Dedifferentiated amniotic fluid mesenchymal stem cell (primary cell): ENCODE results near the gene FBXW12.
"Not testable (repeated sequence)": the region's sequence is repeated elsewhere in the genome, so short reads cannot be mapped to it uniquely, and the experiment has no call there.

Experiments
- DNase-seq: peaks from one replicate; pipeline ENCODE4 v3.0.0-alpha.2; 2016; ENCODE audit errors: extremely low spot score

Gene FBXW12

GRCh38 chr3:48372862-48373435 lies 930 bp downstream of the FBXW12 start:
- DNase-seq, result no peak

DNA sequence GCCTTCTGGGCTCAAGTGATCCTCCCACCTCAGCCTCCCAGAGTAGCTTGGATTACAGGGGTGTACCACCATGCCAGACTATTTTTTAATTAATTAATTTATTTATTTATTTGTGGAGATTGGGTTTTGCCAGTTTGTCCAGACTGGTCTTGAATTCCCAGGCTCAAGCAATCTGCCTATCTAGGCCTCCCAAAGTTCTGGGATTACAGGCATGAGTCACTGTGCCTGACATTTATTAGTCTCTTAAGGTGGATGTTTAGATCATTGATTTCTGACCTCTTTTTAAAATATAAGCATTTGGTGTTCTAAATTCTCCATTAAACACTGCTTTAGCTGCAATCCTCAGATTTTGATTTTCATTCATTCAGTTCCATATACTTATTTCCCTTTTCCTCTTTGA lies 15.6 kb downstream of the FBXW12 start:
- no peak for DNase-seq

GRCh38 chr3:48388966-48389365 lies 16.9 kb downstream of the FBXW12 start:
- DNase-seq, result no peak

DNA sequence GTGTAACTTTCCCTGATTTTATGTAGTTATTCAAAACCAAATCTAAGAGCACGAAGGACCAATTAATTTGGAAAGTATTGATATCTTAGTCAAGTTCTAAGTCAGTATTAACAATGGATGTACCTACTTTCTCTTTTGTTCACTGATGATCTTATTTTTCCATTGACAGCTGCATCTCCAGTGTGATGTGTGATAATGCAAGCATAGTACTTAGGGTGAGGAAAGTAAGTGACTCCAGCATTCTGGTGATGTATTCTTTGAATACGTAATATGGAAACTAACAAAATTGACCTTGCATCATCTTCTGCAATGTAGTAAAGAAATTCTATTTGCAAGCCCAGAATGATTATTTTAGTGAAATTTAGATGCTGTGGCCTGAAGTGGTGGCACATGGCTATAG lies 22.4 kb downstream of the FBXW12 start:
- DNase-seq, result no peak

DNA sequence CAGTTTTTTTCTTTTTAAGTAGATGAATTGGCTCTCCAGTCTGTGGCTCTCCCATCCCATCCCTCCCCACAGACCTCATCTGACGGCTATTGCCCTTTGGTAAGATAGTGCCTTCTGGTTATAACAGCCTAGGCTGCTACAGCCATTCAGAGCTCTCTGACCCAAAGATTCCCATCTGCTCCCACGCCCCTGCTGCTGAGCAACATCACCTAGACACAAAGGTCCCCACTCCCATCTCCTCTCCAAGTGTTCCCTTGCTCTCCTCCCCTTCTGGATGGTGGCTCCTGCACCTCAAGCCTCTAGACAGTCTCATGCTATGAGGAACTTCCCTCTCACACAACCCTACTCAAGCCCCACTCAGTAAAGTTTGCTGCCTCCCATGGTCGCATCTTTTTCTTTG lies 23.7 kb downstream of the FBXW12 start:
- DNase-seq, result no peak

- DNase-seq, result no peak
These were observed 26.0 kb downstream of the FBXW12 start for GRCh38 chr3:48397767-48398681.

DNA sequence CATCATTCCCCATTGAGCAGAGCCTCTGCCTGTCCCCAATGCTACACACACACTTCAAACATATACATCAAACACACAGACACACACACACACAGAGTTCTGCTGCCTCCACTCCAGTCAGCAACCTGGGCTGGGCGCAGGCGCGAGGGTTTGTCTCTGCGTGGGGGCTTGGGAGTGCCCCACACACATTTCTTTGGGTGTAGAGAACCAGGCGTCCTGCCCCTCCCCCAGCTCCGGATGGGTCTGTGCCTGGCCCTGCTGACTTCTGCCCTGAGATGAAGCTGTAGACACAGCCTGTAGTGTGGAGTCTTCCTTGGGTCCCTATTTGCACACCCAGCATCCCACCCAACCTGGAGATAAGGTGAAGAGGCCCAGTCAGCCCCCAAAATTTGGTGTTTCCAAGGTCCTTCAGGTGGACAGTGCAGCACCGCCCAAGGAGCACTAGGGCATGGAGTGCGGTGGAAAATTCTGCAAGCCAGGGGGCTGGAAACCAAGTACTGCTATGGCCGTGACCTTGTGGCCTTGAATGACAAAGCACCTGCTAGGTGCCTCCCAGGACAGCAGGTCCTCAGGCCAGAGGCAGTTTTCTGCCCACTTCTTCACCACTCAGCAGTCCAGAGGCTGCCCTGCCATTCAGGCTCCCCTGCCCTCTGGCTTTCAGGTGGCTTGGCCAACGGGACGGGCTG lies 26.8 kb downstream of the FBXW12 start:
- no peak for DNase-seq

- DNase-seq, result no peak
These were observed 27.6 kb downstream of the FBXW12 start for GRCh38 chr3:48399387-48400172.

GRCh38 chr3:48400824-48401433 lies 28.9 kb downstream of the FBXW12 start:
- peak; percentile 16 for DNase-seq

DNA sequence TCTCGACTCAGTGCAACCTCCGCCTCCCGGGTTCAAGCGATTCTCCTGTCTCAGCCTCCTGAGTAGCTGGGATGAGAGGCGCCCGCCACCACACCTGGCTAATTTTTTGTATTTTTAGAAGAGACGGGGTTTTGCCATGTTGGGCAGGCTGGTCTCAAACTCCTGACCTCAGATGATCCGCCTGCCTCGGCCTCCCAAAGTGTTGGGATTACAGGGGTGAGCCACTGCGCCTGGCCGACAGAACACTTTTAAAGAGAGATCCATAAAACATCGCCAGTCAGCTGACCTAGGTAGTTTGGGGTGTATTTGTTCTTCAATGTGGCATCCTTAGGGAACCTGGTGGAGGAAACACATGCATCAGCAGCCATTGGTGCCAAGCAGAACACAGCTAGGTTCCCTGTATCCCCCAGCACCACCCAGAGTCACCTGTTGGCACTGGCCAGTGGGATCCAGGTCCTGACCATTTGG lies 29.4 kb downstream of the FBXW12 start:
- not testable (repeated sequence) for DNase-seq

GRCh38 chr3:48402281-48402732 lies 30.3 kb downstream of the FBXW12 start:
- peak; percentile 73 for DNase-seq

DNA sequence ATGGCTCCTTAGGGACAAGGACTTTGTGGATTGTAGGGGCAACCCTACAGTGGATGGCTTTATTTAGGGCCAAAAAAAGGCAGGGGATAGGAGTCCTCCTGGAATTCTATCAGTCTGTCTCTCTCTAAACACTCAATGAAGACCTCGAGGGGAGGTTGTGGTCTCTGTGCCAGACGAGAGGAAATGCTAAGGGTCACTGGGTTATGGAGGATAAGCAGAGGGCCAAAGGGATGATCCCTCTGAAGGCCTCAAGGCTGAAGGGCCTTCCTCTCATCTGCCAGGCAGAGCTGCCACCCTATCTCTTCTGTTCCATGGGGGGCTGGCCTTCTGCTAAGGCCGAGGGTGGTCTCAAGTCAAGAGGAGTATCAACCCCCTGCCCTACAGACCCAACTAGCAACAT lies 30.9 kb downstream of the FBXW12 start:
- no peak for DNase-seq

DNA sequence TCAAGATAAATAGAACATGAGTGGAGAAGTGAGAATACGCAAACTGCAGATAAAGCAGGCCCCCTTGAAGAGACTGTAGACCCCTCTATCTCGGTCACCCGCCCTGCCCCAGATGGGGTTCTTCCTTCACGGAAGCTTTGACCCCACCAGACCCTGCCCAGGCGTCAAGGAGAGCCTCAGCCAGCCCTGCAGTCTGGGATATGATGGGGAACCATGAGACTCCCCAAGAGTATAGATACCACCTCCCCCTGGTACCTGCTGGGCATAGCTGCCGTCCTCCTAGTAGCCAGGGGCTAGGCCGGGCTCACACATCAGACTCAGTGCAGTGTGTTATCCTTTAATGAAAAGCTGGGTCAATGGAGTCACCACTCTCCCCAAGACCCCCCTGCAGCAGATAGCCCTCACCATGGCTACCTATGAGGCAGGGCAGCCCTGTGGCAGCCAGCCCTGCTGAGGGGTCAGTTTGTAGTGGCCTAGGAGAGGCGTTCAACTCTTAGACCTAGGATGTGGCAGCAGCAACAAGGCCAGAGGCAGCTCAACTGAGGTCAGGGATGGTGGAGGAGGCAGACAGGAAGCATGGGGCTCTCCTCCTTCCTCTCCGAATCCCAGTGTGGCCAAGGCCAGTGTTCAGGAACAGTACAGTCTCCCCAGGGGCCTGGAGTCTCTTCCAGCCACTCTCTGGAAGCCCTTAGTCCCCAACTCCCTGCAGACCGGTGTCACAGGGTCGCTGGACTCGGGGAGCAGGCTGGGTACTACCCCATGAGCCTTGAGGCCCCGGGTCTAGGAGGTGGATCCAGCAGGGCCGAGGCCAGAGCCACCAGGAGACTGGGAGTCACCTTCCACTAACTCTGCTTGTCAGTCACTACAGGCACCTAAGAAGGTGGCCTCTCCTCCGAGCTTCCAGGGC lies 31.8 kb downstream of the FBXW12 start:
- DNase-seq, result no peak

DNA sequence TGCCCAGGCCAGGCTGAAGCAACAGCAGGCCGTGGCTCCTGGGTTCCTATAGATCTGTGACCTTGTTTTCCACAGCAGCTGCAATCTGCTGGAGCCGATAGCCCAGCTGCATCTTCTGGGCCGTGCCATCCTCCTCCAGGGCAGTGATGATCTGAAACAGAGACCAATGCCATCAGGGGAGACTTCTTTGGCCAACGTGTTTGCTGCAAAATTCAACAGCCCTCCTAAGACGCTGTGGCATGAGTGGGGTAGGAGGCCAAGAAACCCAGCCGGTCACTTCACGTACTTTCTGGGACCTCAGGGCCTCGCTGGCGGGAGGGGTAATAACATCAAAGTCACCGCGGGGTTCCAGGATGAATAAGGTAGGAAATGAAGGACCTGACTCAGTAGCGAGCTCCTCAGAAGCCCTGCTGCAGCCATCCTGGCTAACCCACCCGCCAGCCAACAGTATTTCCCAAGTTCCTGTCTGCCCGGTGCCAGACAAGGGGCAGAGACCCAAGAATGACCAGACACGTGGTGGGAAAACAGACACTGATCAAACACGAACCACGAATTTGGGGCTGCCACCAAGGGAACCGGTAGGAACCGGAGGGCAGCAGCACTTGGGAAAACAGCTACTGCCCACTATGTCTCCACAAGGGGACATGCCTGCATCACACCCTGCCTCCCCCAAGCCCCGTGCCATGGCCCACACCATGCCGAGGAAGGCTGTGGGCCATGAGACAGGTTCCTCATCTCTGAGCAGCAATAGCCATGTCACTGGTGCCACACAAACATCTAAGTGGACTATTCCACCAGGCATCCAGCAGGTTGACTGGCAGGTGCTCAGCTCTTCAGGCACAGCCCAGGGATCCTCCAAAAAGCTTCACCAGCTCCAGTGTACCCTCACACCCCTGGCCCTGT lies 32.7 kb downstream of the FBXW12 start:
- DNase-seq, result no peak

DNA sequence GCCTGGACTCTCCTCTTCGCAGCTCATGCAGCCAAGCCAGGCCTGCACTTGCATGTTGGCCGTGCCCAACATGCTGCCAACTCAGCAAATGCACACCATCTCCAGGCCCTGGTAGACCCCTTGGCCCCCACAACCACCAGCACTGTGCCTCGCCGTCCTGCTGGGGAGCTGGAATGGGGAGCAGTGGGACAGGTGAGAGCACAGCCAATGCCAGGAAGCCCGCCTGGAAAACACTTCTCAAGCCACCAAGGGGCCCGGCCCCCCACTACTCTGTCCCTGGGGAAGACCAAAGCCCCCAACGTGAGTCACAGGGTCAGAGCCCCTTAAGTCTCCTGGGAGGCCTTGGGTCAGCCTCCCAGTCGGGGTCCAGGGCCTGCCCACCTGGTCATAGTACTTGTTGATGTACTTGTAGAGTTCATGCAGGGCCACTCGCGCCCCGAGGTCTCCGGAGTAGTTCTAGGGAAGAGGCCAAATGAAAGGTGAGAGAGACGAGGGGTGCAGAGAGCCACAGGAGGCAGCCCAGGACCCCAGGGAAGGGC lies 33.4 kb downstream of the FBXW12 start:
- DNase-seq, result no peak

DNA sequence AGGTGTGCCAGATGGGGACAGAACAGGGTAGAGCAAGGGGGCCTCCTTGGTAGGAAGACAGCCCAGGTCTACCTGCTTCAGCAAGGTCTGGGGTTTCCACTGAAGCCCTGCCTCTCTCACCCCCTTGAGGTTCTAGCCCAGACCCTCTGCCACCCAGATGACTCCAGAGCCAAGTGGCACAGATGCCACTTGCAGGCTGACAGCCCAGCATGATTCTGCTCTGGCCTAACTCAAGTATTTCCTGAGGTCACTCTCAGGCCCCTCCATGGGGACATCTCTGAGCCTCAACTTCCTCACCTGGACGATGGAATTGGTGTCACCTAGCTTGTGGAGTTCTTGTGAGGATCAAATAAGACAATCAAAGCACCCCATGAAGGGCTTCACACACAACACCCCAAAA lies 34.0 kb downstream of the FBXW12 start:
- no peak for DNase-seq

GRCh38 chr3:48406443-48407431 lies 34.7 kb downstream of the FBXW12 start:
- no peak for DNase-seq
